Smooth muscle cell (in vitro differentiated cells): Measurements from ENCODE around the gene FUNDC2. TPM values are rescaled to one million over a fixed set of nuclear protein-coding genes. Genes with fewer than 3 reads are reported as not detected.

Experiments used
- DNase-seq: peaks from one replicate; lab custom pipeline; 2025; ENCODE audit not compliant: unreplicated experiment; lab: John Stamatoyannopoulos, UW
- H2AFZ ChIP-seq: fragments of 200-600 bp; sonication (generic); 2 replicates; pipeline ENCODE4 v1.6.0; 2016; ENCODE audit warnings: antibody characterized with exemption, low read depth, mild to moderate bottlenecking
- H3F3A ChIP-seq: fragments of 200-600 bp; sonication (generic); 2 replicates; pipeline ENCODE4 v1.6.0; 2017; ENCODE audit warnings: antibody characterized with exemption, low read depth
- H3K27ac ChIP-seq: fragments of 200-600 bp; sonication (generic); 2 replicates; pipeline ENCODE4 v1.5.1; 2016; ENCODE audit warnings: low read depth, mild to moderate bottlenecking
- H3K27me3 ChIP-seq: fragments of 200-600 bp; sonication (generic); 2 replicates; pipeline ENCODE4 v1.6.1; 2016; ENCODE audit warnings: low read depth, mild to moderate bottlenecking
- H3K36me3 ChIP-seq: fragments of 200-600 bp; sonication (generic); 2 replicates; pipeline ENCODE4 v1.5.1; 2016; ENCODE audit warnings: low read depth
- H3K4me1 ChIP-seq: fragments of 200-600 bp; sonication (generic); 2 replicates; pipeline ENCODE4 v1.5.1; 2016; ENCODE audit warnings: low read depth
- H3K4me2 ChIP-seq: fragments of 200-600 bp; sonication (generic); 2 replicates; pipeline ENCODE4 v1.6.0; 2016; ENCODE audit warnings: mild to moderate bottlenecking
- H3K4me3 ChIP-seq: fragments of 200-600 bp; sonication (generic); 2 replicates; pipeline ENCODE4 v1.5.1; 2016; ENCODE audit warnings: mild to moderate bottlenecking
- H3K79me2 ChIP-seq: fragments of 200-600 bp; sonication (generic); 2 replicates; pipeline ENCODE4 v1.6.0; 2016; ENCODE audit warnings: low read depth, mild to moderate bottlenecking
- H3K9ac ChIP-seq: fragments of 200-600 bp; sonication (generic); 2 replicates; pipeline ENCODE4 v1.6.0; 2016; ENCODE audit warnings: low read depth
- H3K9me3 ChIP-seq: fragments of 200-600 bp; sonication (generic); replicated peaks from 2 replicates; pipeline ENCODE4 v1.5.1; 2016; ENCODE audit warnings: low read depth
- H4K20me1 ChIP-seq: fragments of 200-600 bp; sonication (generic); 2 replicates; pipeline ENCODE4 v1.6.0; 2016; ENCODE audit warnings: low read depth
- WGBS: methylation state at CpG from one replicate; pipeline ENCODE4 v1.1.7; 2016; ENCODE audit warnings: low lambda C conversion rate; 5-methylcytosine and 5-hydroxymethylcytosine counted together
- polyA plus RNA-seq: library from polyadenylated mRNA; unstranded; fragments of >200 nt; fragmentation: Nextera tagmentation; extraction: Ambion mirVana; gene quantifications from 2 replicates; pipeline ENCODE4 v1.2.1, GENCODE V29; 2016
- total RNA-seq: library from RNA; depleted of rRNA; stranded (reverse); fragments of >200 nt; gene quantifications from 2 replicates; pipeline ENCODE4 v1.2.3, GENCODE V29; 2014
- TF ChIP-seq, protein P1 (sequence below): fragments of 200-600 bp; sonication (generic); IDR thresholded peaks from 2 replicates; pipeline ENCODE4 v1.5.1; 2017; ENCODE audit warnings: borderline replicate concordance, mild to moderate bottlenecking, antibody characterized with exemption; ENCODE audit not compliant: insufficient read depth, poor library complexity, severe bottlenecking

FUNDC2 gene
- total and polyA plus RNA-seq, 2 experiments from 2014 or later: 38.3 to 98.2 TPM

DNA sequence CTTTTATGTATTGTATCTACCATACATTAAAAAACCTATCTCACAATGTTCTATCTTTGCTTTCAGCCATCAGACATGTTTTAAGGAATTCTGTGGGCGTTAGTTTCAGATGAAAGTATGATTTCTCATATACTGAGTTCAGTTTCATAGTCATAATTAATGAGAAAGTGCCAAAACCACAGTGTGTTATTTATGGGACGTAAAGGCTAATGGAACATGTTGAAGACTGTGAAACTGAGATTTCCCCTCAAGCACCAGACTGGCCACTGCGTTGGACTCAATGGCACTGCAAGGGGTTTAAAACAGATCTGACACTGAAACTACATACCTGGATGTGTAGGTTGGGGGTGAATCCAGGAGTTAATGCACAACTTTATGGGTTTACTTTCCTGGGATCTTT lies 36.1 kb upstream of the FUNDC2 start:
- no peak overlapping the region for H2AFZ ChIP-seq
- H3K9ac ChIP-seq: no peak overlapping the region
- 69% methylated on average over 3 of the region's 3 CpGs for WGBS

GRCh38 chrX:154991039-154991438 lies 35.6 kb upstream of the FUNDC2 start:
- Histone ChIP-seq H2AFZ (no peak overlapping the region), H3K27ac (no peak overlapping the region), H3K9me3 (no peaks in the 10 kb centered on the region), H3K79me2 (no peaks in the 10 kb centered on the region), H4K20me1 (no peaks in the 10 kb centered on the region), H3K36me3 (no peaks in the 10 kb centered on the region), H3K4me3 (no peak overlapping the region), H3K4me1 (no peaks in the 10 kb centered on the region), H3F3A (no peaks in the 10 kb centered on the region), H3K4me2 (no peak overlapping the region), H3K27me3 (no peaks in the 10 kb centered on the region), H3K9ac (no peak overlapping the region)
- 71% methylated on average over 3 of the region's 3 CpGs for WGBS
- TF ChIP-seq, protein P1, sequence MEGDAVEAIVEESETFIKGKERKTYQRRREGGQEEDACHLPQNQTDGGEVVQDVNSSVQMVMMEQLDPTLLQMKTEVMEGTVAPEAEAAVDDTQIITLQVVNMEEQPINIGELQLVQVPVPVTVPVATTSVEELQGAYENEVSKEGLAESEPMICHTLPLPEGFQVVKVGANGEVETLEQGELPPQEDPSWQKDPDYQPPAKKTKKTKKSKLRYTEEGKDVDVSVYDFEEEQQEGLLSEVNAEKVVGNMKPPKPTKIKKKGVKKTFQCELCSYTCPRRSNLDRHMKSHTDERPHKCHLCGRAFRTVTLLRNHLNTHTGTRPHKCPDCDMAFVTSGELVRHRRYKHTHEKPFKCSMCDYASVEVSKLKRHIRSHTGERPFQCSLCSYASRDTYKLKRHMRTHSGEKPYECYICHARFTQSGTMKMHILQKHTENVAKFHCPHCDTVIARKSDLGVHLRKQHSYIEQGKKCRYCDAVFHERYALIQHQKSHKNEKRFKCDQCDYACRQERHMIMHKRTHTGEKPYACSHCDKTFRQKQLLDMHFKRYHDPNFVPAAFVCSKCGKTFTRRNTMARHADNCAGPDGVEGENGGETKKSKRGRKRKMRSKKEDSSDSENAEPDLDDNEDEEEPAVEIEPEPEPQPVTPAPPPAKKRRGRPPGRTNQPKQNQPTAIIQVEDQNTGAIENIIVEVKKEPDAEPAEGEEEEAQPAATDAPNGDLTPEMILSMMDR: no peak
- DNase-seq: no peak

More for the DNA sequence above, 36.1 kb upstream of the FUNDC2 start:
- no peaks in the 10 kb centered on the region for H4K20me1 ChIP-seq
- no peaks in the 10 kb centered on the region for H3K27me3 ChIP-seq
- no peak overlapping the region for H3K4me2 ChIP-seq
- no peak for DNase-seq
- TF ChIP-seq, protein P1: no peak
- no peaks in the 10 kb centered on the region for H3F3A ChIP-seq
- H3K9me3 ChIP-seq: no peaks in the 10 kb centered on the region
- no peaks in the 10 kb centered on the region for H3K79me2 ChIP-seq
- no peaks in the 10 kb centered on the region for H3K4me1 ChIP-seq
- H3K27ac ChIP-seq: no peak overlapping the region
- no peak overlapping the region for H3K4me3 ChIP-seq
- no peaks in the 10 kb centered on the region for H3K36me3 ChIP-seq

DNA sequence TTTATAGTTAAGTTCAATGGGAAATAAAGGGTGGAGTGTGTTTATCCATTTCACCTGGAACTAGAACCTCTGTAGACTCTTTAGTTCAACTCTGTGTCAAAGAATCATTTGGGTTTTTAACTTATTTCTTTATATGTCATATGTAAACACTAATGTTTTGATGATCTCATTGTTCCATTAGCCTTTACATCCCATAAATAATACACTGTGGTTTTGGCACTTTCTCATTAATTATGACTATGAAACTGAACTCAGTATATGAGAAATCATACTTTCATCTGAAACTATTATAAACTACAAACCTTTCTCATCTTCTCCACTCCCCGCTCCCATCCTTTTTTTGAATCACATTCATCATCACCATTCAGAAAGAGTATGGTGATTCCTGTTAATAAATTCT lies 35.2 kb upstream of the FUNDC2 start:
- no peaks in the 10 kb centered on the region for H3K27me3 ChIP-seq
- H3K4me1 ChIP-seq: no peaks in the 10 kb centered on the region
- H3K36me3 ChIP-seq: no peaks in the 10 kb centered on the region
- no peak overlapping the region for H3K9ac ChIP-seq
- TF ChIP-seq, protein P1: no peak
- no peaks in the 10 kb centered on the region for H3K9me3 ChIP-seq
- no peaks in the 10 kb centered on the region for H4K20me1 ChIP-seq
- DNase-seq: no peak
- H3K27ac ChIP-seq: no peak overlapping the region
- WGBS: 92% methylated on average over 1 of the region's 1 CpG
- no peak overlapping the region for H3K4me3 ChIP-seq
- no peaks in the 10 kb centered on the region for H3K79me2 ChIP-seq
- H3K4me2 ChIP-seq: no peak overlapping the region
- H2AFZ ChIP-seq: no peak overlapping the region
- H3F3A ChIP-seq: no peaks in the 10 kb centered on the region

- H3K4me1 ChIP-seq: no peaks in the 10 kb centered on the region
- WGBS: 69% methylated on average over 1 of the region's 1 CpG
- H3K4me2 ChIP-seq: no peak overlapping the region
- H4K20me1 ChIP-seq: no peaks in the 10 kb centered on the region
- no peak overlapping the region for H3K27ac ChIP-seq
- H3K9ac ChIP-seq: no peak overlapping the region
- H2AFZ ChIP-seq: no peak overlapping the region
- H3K36me3 ChIP-seq: no peaks in the 10 kb centered on the region
- no peaks in the 10 kb centered on the region for H3K9me3 ChIP-seq
- no peak for DNase-seq
- no peak overlapping the region for H3K4me3 ChIP-seq
- no peaks in the 10 kb centered on the region for H3K27me3 ChIP-seq
- no peaks in the 10 kb centered on the region for H3F3A ChIP-seq
- no peaks in the 10 kb centered on the region for H3K79me2 ChIP-seq
- TF ChIP-seq, protein P1: no peak
Observed at GRCh38 chrX:154998204-154998880, 28.3 kb upstream of the FUNDC2 start.
